Kidney capillary endothelial cell (primary cell): Measurements from ENCODE around the gene MPZL2.

Experiments used
- DNase-seq: peaks from one replicate; pipeline ENCODE4 v3.0.0-alpha.2; 2018; ENCODE audit warnings: low spot score

MPZL2 gene

DNA sequence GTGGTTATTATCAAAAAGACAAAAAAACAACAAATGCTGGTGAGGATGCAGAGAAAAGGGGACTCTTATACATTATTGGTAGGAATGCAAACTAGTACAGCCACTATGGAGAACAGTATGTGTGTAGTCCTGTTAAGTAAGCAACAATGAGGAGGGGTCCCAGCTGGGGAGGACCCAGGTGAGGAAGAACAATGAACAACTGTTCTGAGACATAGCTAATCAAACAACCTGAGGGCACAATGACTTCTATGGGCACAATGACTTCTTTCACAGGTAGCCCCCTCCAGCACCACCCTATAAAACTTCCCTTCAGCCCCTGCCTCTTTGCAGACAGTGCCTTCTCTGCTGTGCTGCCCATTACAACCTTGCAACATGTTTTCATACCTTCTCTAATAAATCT is 44.9 kb downstream of the MPZL2 start:
- no peak for DNase-seq

DNA sequence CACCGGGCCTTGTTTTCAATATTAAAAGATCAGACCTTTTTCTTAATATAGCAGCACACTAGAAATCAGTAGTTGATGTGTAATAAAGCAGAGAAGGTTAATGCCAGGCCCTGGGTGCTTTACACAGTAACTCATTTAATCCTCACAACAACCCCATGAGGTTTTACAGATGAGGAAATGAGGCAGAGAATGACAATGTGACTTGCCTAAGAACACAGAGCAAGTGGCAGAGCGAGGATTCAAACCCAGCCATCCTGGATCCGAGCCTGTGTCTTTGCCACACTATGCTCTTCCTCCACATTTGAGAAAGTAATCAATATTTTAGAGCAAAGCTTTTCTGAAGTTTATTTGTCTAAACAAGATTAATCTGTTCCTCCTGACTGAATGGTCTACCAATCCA is 46.5 kb downstream of the MPZL2 start:
- DNase-seq: no peak

DNA sequence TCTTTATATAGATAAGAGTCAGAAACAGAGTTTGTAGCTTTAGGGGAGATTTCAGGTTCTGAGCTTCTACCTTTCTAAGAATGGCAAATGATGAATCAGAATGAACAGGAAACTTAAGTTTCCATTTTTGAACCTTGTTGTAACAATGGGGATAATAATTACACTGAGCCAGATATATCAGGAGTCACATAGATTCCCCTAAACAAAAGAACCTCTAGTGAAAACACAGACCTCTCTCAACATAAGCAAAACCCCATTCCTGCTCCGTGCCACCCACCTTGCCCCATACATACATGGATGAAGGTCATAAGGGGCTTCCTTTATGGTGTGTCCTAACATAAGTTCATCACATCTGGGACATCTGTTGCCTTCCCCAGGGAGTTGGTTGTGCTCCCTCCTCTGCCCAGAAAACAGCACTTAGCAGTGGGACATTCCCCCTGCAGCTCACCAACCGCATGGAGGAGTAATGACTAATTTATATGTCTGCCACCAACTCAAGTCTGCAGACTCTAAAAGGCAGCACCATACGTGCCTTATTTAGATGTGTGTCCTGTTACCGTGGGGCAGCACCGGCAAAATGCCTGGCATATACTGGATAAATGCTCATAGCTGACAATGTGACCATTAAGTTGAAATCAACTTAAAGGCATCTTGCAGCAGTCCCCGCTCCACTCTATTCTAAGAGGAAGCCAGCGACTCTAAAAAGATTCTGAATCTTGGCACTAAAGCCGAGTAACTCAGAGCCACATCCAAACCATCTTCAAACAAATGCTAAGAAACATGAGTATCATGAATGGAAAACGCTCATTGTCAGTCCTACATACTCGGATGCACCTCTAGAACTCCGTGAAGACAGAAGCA is 47.2 kb downstream of the MPZL2 start:
- no peak for DNase-seq

DNA sequence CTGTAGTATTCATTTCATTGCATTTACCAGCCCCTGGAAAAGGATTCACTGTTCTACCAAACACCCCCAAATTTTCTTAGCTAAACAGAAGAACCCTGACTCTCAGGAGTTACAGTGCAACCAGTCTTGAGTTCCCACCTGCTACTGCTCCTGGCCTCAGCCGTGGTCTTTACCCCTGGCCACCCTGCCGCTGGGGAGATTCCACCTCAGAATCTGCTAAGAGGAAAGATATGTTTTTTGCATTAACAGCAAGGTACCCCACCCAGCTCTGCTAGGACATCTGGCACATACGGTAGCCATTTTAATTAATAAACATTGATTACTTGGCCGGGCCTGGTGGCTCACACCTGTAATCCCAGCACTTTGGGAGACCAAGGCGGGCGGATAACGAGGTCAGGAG is 48.3 kb downstream of the MPZL2 start:
- no peak for DNase-seq

DNA sequence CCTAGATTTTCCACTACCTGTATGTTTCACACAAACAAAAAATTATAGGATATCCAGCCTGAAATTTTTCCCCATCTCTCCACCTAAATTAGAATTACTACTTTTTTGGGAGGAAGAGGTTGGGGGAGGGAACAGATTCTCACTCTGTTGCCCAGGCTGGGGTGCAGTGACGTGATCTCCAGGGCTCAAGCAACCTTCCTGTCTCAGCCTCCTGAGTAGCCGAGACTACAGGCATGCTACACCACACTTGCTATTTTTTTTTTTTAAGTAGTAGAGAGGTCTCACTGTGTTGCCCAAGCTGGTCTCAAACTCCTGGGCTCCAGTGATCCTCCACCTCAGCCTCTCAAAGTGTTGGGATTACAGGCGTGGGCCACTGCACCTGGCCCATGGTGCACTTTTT is 48.8 kb downstream of the MPZL2 start:
- DNase-seq: no peak

DNA sequence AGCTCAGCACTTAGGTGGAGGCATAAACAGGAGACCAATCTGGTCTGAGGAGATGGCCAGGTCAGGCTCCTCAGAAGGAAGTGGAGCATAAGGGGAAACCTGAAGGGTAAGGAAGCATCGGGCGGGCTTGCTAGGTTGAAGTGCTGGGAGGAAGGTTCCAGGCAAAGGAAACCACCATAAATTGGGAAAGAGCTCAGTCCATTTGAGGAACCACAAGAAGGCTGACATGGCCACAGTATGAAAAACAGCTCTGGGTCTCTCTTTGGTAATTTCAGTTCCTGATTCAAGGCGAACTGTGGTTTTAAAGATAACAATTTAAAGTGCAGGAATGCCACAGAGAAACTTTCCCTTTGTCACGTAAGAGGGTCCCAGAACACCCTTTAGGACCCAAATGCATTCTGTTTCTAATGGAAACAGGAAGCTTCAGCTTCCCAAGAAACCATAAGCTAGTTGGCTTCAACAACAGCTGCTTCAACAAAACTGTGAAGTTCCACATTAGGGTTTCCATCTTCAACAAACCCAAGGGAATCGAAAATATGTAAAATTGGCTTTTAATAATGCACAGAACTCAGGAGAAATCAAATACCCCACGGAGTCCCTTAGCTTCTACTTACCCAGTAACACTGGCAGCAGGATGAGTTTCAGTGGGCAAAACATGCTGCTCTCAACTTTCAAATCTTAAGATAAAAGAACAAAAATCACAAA is 49.7 kb downstream of the MPZL2 start:
- DNase-seq: no peak

DNA sequence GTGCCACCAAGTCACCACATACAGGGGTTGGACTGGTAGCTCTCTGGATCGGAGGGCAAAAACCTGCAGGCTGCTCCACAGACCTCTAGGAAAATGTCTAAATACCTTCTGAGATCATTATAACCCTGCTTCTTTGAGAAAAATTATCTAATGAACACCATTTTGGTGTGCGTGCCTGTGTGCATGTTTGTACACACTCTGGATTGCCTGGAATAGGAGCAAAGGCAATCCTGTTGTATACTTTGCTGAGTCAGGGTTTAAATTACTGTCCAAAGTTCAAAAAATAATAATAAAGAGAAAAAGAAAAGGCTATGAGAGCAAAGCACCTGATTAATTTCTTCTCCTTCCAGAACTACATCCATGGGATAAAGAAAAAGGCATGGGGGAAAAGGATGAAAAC is 50.3 kb downstream of the MPZL2 start:
- no peak for DNase-seq

DNA sequence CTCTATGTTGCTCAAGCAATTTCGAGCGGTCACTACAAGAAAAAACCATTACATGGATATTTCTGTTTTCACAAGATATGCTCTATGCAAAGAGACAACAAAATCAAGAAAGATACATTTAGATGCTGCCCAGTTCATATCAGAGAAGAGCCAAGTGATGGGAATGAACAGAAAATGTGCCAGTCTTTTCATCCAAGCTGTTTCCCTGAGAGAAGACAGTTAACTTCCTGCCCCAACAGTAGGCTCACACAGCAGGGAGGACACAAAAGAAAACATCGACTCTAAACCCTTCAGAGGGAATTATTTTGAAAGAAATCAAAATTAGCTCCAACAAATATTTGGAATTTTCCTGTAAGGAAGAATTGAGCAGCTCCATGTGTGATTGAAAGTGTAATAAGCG is 50.9 kb downstream of the MPZL2 start:
- DNase-seq: no peak

DNA sequence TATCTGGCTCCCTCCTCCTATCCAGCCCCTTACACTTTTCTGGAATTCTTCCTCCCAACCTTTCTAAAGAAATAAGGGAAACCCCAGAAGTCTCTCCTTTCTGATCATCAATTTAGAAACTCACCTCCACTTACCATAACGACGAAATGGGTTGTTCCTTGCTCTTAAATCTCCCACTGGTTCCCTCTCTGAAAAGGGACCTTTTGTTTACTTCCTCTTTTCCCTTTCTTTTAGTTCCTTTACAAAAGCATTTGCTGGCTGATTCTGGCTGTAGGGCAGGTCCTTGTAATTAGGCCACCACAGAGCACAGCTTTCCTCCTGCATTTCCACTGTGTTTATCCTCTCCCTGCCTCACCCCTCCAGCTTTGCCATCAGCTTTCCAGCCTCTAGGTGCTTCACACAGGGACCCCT is 51.3 kb downstream of the MPZL2 start:
- no peak for DNase-seq

DNA sequence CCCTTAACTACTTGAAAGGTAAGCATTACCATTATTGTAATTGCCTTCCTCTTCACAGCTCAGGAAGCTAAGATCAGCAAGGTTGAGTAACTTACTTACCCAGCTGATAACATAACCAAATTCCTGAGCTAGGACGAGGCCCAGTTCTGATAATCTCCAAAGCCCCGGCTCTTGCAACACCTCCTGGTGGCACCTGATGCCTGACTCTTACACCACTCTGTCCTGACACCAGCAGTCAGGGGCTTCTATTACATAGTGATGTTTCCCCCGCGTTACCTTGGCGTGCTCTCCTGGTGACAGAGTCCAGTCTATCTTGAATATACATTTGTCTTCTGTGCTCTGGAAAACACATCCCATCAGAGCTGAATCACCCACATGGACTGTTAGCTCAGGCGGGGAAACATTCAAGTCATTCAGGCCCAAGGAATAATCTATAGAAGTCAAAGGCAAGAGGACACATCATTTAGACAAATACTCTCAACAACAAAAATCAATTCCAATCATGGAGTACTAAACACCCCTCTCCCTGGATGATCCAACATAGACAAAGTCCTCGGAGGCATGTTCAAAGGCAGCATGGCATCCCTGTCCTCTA is 51.9 kb downstream of the MPZL2 start:
- DNase-seq: no peak

DNA sequence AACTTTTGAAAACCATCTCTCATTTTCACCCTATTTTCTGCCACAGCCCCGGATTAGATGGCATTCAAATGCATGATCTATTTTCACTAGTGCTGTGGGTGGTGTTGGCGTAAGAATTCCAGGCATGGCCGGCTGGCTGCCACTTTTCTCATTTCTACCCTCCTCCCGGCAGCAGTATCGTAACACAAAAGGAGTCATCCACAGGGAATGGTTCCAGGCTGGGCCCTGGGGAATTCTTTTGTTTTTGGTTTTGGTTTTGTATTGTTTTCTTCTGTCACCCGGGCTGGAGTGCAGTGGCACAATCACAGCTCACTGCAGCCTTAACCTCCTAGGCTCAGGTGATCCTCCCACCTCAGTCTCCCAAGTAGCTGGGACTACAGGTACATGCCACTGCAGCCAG is 53.1 kb downstream of the MPZL2 start:
- DNase-seq: no peak

DNA sequence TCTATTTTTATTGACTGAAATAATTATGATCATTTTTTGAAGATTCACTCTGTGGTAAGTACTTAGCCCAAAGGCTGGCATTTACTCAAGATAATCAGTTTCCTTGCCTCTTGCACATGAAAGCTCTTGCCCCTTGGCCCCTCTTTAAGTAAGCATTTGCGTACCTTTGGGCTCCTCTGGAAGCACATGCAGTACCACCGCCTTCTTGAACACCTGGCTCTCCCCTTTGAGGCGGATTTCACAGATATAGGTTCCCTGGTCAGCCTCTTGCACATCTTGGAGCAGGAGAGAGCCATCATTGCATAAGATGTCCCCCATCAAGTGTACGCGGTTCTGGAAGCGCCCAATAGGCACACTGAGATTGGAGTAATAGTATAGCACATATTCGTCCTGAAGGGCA is 53.8 kb downstream of the MPZL2 start:
- DNase-seq: no peak

DNA sequence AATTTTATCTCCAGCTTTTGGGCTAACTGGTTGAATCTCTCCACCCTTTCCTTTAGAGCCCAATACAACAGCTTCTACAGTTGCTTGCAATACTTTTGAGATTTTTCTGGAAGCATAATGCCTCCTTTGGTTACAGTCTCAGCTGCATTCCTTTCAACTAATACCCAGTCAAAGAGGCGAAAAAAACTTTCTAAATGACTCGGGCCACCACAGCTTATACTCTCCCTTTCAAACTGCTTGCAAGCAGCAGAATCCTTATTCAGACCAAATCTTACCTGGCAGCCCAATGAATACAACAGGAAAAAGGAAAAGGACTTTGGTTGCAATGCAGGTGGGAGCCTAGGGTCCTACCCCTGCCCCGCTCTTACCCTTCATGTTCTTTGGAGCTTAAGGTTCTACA is 55.1 kb downstream of the MPZL2 start:
- DNase-seq: no peak

DNA sequence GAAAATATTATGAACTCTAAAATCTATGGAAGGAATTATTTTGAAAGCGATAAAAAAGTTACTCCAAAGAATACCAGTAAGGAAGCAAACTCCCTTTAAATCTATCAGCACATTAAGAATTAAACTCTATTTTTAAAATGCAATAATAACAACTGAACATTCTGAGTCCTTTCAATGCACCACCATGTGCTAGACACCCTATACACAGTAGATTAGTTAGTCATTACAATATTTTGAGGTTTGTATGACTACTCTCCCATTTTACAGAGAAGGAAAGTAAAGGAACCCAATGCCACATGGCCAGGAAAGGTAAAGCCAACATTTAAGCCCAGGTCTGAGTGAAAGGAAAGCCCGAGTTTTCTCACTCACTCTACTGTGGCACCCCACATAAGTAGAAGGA is 57.0 kb downstream of the MPZL2 start:
- DNase-seq: no peak

DNA sequence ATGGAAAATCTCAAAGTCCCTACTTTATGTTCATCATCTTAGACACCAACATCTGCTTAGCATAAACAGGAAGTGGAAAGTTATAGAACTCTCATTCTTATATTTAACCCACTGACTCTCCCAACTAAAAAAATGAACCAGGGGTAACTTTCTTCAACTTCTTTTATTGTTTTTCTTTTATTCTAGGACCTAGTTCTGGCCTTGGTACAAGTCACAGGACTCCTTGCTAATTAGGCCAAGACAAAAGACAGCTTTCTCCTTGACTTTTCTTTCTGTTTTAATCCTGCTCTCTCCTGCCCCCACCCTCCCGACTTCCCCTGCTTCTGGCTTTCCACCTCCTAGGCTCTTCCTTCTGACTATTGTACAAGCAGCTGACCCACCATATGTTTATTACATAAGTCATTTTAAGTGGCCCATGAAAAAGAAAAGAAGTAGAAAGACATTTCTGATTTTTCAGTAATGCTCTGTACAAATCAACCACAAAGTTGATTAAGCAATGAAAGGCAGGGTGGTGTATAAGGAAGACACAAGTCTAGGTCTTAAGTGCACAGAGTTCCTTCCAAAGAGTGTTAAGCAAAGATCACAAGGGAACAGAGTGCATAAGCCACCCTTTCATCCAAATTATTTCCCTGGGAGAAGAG is 57.6 kb downstream of the MPZL2 start:
- no peak for DNase-seq

DNA sequence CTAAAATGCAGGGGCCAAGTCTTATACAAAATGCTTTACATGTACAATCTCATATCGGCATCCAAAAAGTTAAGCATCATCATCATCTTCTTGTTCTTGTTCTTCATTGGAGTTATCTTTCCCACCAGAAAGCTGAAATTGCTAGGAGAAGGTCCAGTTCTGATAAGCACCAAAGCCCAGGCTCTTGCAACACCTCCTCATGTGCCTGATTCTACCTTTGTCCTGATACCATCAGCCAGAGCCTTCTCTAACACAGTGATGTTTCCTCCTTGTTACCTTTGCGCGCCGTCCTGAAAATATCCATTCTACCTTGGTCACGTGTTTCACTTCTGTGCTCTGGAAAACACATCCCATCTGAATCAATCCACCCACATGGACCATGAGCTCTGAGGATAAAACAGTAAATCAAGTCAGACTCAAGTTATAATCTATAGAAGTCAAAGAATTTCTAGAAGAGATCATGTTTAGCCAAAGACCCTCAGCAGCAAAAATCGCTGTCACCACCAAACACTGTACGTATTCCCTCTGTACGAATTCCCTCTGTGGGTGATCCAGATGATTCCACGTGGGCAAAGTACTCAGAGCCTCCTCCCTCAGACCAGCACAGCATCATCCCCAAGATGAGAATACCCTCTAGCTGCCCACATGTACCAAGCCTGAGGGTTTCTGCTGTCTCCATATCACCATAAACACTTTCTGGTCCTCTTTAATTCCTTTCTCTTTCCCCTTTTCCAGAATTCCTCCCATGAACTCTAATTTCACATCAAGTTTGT is 58.3 kb downstream of the MPZL2 start:
- DNase-seq: no peak
